Stomach (tissue), 4 donors: ENCODE measurements around the gene TKTL2.

Experiments
- POLR2A ChIP-seq, 4 donors: fragments of 450-650 bp; IDR thresholded peaks; one replicate each; pipeline ENCODE4 v1.6.1; 2016; ENCODE audit warnings: antibody characterized with exemption in 4 of 4, control low read depth in 2 of 4, mild to moderate bottlenecking in 1 of 4, moderate library complexity in 1 of 4
- POLR2AphosphoS5 ChIP-seq, 3 donors: sonication (generic); formaldehyde crosslinking; IDR thresholded peaks; one replicate each; pipeline ENCODE4 v1.6.1; 2016; ENCODE audit warnings: antibody characterized with exemption in 3 of 3
- TF ChIP-seq, protein P1 (sequence below), 7 experiments: fragments of 450-650 bp in 4 of 7; fragments of 200-600 bp in 3 of 7; sonication (generic) in 3 of 7; IDR thresholded peaks; one replicate each; pipeline ENCODE4 v1.5.1; 2016 to 2019; ENCODE audit warnings: antibody characterized with exemption in 7 of 7, control low read depth in 2 of 7, mild to moderate bottlenecking in 1 of 7

DNA sequence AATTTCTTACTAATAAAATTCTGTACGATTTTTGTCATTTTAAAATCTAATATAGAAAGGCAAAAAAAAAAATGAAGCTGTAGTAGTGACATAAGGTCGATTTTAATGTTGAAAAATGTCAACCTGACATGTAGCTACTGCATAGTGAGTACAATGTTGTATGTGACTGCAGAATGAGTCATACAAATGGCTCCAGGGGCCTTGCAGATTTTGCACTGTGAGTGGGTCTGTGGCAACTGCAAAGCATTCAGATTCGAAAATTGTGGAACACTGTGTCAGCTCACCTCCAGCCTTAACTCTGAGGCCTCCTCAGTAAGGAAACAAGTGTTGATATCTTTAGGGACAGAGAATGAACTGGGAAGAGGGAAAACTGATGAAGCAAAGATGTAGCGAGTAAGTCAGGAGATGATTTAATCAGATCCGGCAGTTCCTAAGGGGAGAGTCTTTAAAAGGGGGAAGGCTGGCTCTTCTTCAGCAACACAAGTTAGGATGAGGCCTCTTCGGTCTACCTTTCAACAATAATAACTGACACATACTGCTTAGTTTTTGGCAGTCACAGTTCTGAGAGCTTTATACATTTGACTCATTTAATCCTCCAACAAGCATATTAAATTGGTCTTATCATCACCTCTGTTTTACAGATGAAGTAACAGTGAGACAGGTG is 24.9 kb downstream of the TKTL2 start:
- TF ChIP-seq POLR2AphosphoS5 (IDR thresholded peaks at IDR 0.05) (no peak), POLR2A (IDR thresholded peaks at IDR 0.05) (no peak)
- TF ChIP-seq, protein P1, sequence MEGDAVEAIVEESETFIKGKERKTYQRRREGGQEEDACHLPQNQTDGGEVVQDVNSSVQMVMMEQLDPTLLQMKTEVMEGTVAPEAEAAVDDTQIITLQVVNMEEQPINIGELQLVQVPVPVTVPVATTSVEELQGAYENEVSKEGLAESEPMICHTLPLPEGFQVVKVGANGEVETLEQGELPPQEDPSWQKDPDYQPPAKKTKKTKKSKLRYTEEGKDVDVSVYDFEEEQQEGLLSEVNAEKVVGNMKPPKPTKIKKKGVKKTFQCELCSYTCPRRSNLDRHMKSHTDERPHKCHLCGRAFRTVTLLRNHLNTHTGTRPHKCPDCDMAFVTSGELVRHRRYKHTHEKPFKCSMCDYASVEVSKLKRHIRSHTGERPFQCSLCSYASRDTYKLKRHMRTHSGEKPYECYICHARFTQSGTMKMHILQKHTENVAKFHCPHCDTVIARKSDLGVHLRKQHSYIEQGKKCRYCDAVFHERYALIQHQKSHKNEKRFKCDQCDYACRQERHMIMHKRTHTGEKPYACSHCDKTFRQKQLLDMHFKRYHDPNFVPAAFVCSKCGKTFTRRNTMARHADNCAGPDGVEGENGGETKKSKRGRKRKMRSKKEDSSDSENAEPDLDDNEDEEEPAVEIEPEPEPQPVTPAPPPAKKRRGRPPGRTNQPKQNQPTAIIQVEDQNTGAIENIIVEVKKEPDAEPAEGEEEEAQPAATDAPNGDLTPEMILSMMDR (IDR thresholded peaks at IDR 0.05), result no peak
